Endothelial cell of umbilical vein (primary cell): ENCODE data around the gene ZBED4. TPM values are rescaled to one million over a fixed set of nuclear protein-coding genes. Genes with fewer than 3 reads are reported as not detected.

Source experiments
- BruUV-seq: library from RNA; stranded (reverse); fragments of 400-500 nt; replicated peaks from 2 replicates; lab custom pipeline; 2021; lab: Mats Ljungman, UMichigan
- CTCF ChIA-PET: fragments of 300-600, 350-600 bp; sonication (Branson Sonifier 250); formaldehyde crosslinking; loops from one replicate; lab custom pipeline; 2021; ENCODE audit warnings: antibody characterized with exemption, inconsistent platforms; lab: Charles Lee
- POLR2A ChIA-PET: fragments of 300-600, 350-600 bp; sonication (Branson Sonifier 250); formaldehyde crosslinking; loops from one replicate; lab custom pipeline; 2021; ENCODE audit warnings: antibody characterized with exemption, inconsistent platforms; lab: Charles Lee
- DNase-seq: peaks from one replicate; pipeline ENCODE4 v3.0.0-alpha.2; 2011; ENCODE audit warnings: low read depth, low spot score
- FAIRE-seq: peaks from 2 replicates; lab custom pipeline; 2011; peaks lifted over from hg19 to GRCh38; lab: Jason Lieb, UNC
- H2AFZ ChIP-seq: 2 replicates; pipeline ENCODE4 v1.6.0; 2012; ENCODE audit warnings: low read depth, low read length, control low read depth, inconsistent platforms
- H3K27ac ChIP-seq: 2 replicates; pipeline ENCODE4 v1.5.1; 2011; ENCODE audit warnings: low read depth, mild to moderate bottlenecking, control low read depth, low read length, moderate library complexity; ENCODE audit not compliant: insufficient read depth
- H3K27me3 ChIP-seq, 2 experiments: 2 replicates each; pipeline versions ENCODE4 v1.6.0 to v1.6.1; 2011; ENCODE audit warnings: low read length in 2 of 2, mixed read lengths in 1 of 2; ENCODE audit not compliant: control insufficient read depth in 2 of 2, insufficient read depth in 2 of 2
- H3K36me3 ChIP-seq, 2 experiments: 2 replicates in 1 of 2; 3 replicates in 1 of 2; pipeline ENCODE4 v1.5.1; 2011; ENCODE audit warnings: low read length in 2 of 2, mild to moderate bottlenecking in 1 of 2, moderate library complexity in 1 of 2; ENCODE audit not compliant: control insufficient read depth in 2 of 2, insufficient read depth in 2 of 2; ENCODE audit errors: extremely low read depth in 1 of 2
- H3K4me1 ChIP-seq: 3 replicates; pipeline ENCODE4 v1.5.1; 2011; ENCODE audit warnings: mild to moderate bottlenecking, low read length; ENCODE audit not compliant: control insufficient read depth, insufficient read depth; ENCODE audit errors: extremely low read depth
- H3K4me2 ChIP-seq: 2 replicates; pipeline ENCODE4 v1.6.1; 2011; ENCODE audit warnings: low read length, control low read depth, mixed read lengths; ENCODE audit not compliant: insufficient read depth
- H3K4me3 ChIP-seq, 3 experiments: fragments of 200-600 bp in 1 of 3; sonication (generic), shearing (Covaris generic) in 1 of 3; replicated peaks in 1 of 3; 2 replicates each; pipeline ENCODE4 v1.5.1; 2011 to 2016; ENCODE audit warnings: control low read depth in 3 of 3, low read length in 3 of 3, mild to moderate bottlenecking in 2 of 3, inconsistent platforms in 1 of 3, low read depth in 1 of 3, moderate library complexity in 1 of 3; ENCODE audit not compliant: insufficient read depth in 1 of 3
- H3K79me2 ChIP-seq: 2 replicates; pipeline ENCODE4 v1.6.0; 2012; ENCODE audit warnings: low read length, inconsistent platforms; ENCODE audit not compliant: control insufficient read depth, insufficient read depth
- H3K9ac ChIP-seq: replicated peaks from 2 replicates; pipeline ENCODE3; 2011; ENCODE audit warnings: low read length, control low read depth; ENCODE audit not compliant: insufficient read depth; ENCODE audit errors: extremely low read depth
- H3K9me1 ChIP-seq: replicated peaks from 3 replicates; pipeline ENCODE4 v1.6.0; 2011; ENCODE audit warnings: mild to moderate bottlenecking, low read length; ENCODE audit not compliant: control insufficient read depth, insufficient read depth; ENCODE audit errors: extremely low read depth
- H3K9me3 ChIP-seq: replicated peaks from 2 replicates; pipeline ENCODE4 v1.5.1; 2012; ENCODE audit warnings: low read length, inconsistent platforms; ENCODE audit not compliant: control insufficient read depth, insufficient read depth
- H4K20me1 ChIP-seq: replicated peaks from 2 replicates; pipeline ENCODE3; 2011; ENCODE audit warnings: mild to moderate bottlenecking, low read length; ENCODE audit not compliant: control insufficient read depth, insufficient read depth; ENCODE audit errors: extremely low read depth
- CTCF ChIP-seq, 2 donors: IDR thresholded peaks; 1 replicate in 1 of 2; 2 replicates in 1 of 2; pipeline ENCODE4 v1.5.1; 2011; ENCODE audit warnings: low read length in 2 of 2, mild to moderate bottlenecking in 2 of 2, moderate library complexity in 2 of 2, control low read depth in 1 of 2, inconsistent platforms in 1 of 2, low read depth in 1 of 2; ENCODE audit not compliant: insufficient read depth in 1 of 2; ENCODE audit errors: extremely low read depth in 1 of 2
- EZH2 ChIP-seq: IDR thresholded peaks from 2 replicates; pipeline ENCODE4 v1.6.1; 2012; ENCODE audit warnings: borderline replicate concordance, low read depth, mild to moderate bottlenecking, moderate library complexity, low read length, inconsistent platforms; ENCODE audit not compliant: severe bottlenecking
- FOS ChIP-seq: IDR thresholded peaks from 2 replicates; pipeline ENCODE4 v1.6.1; 2011; ENCODE audit warnings: mild to moderate bottlenecking, low read length, moderate library complexity, borderline replicate concordance; ENCODE audit not compliant: insufficient read depth
- GATA2 ChIP-seq: IDR thresholded peaks from 2 replicates; pipeline ENCODE4 v1.7.0; 2011; ENCODE audit warnings: low read depth, mild to moderate bottlenecking, moderate library complexity, mixed read lengths, low read length; ENCODE audit not compliant: insufficient read length, insufficient read depth
- JUN ChIP-seq: IDR thresholded peaks from 2 replicates; pipeline ENCODE4 v1.6.1; 2011; ENCODE audit warnings: borderline replicate concordance, low read depth; ENCODE audit not compliant: insufficient read length, insufficient read depth
- MAX ChIP-seq: IDR thresholded peaks from 2 replicates; pipeline ENCODE4 v1.6.1; 2011; ENCODE audit not compliant: insufficient read depth, insufficient read length
- MYC ChIP-seq: IDR thresholded peaks from one replicate; pipeline ENCODE4 v1.6.1; 2011; ENCODE audit warnings: mild to moderate bottlenecking, low read depth, low read length
- POLR2A ChIP-seq: IDR thresholded peaks from 2 replicates; pipeline ENCODE4 v1.6.1; 2012; ENCODE audit warnings: low read depth, mild to moderate bottlenecking, control low read depth, low read length
- POLR2AphosphoS5 ChIP-seq: IDR thresholded peaks from 2 replicates; pipeline ENCODE4 v1.6.1; 2012; ENCODE audit warnings: low read depth, mild to moderate bottlenecking, control low read depth, low read length, moderate library complexity; ENCODE audit not compliant: insufficient read depth
- dilution Hi-C: fragments of 300-500 bp; cut with MboI; formaldehyde crosslinking; loops from one replicate; pipeline ENCODE4 v1.15.0; 2019; ENCODE audit warnings: low sequenced_read_pairs; ENCODE audit not compliant: extremely low pct_ligation_motif_present
- intact Hi-C: fragments of 100-400 bp; cut with micrococcal nuclease; formaldehyde crosslinking; loops from one replicate; pipeline ENCODE4 v1.10.0; 2022
- polyA plus RNA-seq, 4 experiments: library from polyadenylated mRNA; depleted of rRNA in 3 of 4; stranded (reverse) in 3 of 4; unstranded in 1 of 4; fragments of >200 nt; gene quantifications; 2 replicates each; pipeline versions ENCODE4 v1.2.1 to v1.2.3, GENCODE V29; 2011 to 2012; ENCODE audit warnings: missing spikeins in 1 of 4
- total RNA-seq: library from RNA; stranded (reverse); gene quantifications from 2 replicates; pipeline ENCODE4 v1.2.3, GENCODE V29; 2021

ZBED4 gene
- total and polyA plus RNA-seq, 2 donors (not counting 3 experiments of a cell fraction or from before 2014, with no cell fraction given) = 8.6 to 18.2 TPM

- H3K79me2 ChIP-seq = peaks cover 74% of the 10 kb centered on the region
- POLR2A ChIA-PET = no interaction called here
- BruUV-seq = no TSS peak
- no peak overlapping the region for H3K9ac ChIP-seq
- H3K4me2 ChIP-seq = no peak overlapping the region
- no peak for DNase-seq
- no peak overlapping the region for H3K27ac ChIP-seq
- H2AFZ ChIP-seq = no peak overlapping the region
- peaks cover 13% of the 10 kb centered on the region for H3K4me1 ChIP-seq
- intact Hi-C loops (no loop called here), dilution Hi-C loops (no loop called here)
- H4K20me1 ChIP-seq = no peaks in the 10 kb centered on the region
- no peaks in the 10 kb centered on the region for H3K9me3 ChIP-seq
- H3K36me3 ChIP-seq = peaks cover 4 to 31% of the 10 kb centered on the region in 2 experiments
- CTCF ChIA-PET = no interaction called here
- H3K9me1 ChIP-seq = no peaks in the 10 kb centered on the region
- no peak for FAIRE-seq
- H3K4me3 ChIP-seq = no peak overlapping the region
- H3K27me3 ChIP-seq = no peaks in the 10 kb centered on the region
- TF ChIP-seq MAX (no peak), CTCF (IDR thresholded peaks at IDR 0.05; ENCODE audit: extremely low read depth in 1 of 2, insufficient read depth in 1 of 2, low read depth in 1 of 2, low read length in 2 of 2) (no peak), JUN (no peak), MYC (no peak), POLR2A (no peak), EZH2 (no peak), GATA2 (no peak), POLR2AphosphoS5 (no peak), FOS (no peak)
Measured at GRCh38 chr22:49884075-49884474, 30.4 kb downstream of the ZBED4 start.
